Mucosa of rectum (tissue), 2 donors: Measurements from ENCODE around the gene TPPP3.
"Not testable (repeated sequence)": the region's sequence is repeated elsewhere in the genome, so short reads cannot be mapped to it uniquely, and the experiment has no call there.

Source experiments
- H3K27ac ChIP-seq, 2 donors: one replicate each; pipeline ENCODE4 v1.7.0; 2013; ENCODE audit warnings: inconsistent platforms in 2 of 2, low read depth in 2 of 2, low read length in 2 of 2
- H3K27me3 ChIP-seq, 2 donors: one replicate each; pipeline ENCODE4 v1.7.0; 2013; ENCODE audit warnings: low read length in 2 of 2; ENCODE audit not compliant: control insufficient read depth in 2 of 2, insufficient read depth in 2 of 2
- H3K36me3 ChIP-seq, 2 donors: one replicate each; pipeline ENCODE4 v1.7.0; 2013; ENCODE audit warnings: low read length in 2 of 2; ENCODE audit not compliant: control insufficient read depth in 2 of 2, insufficient read depth in 2 of 2
- H3K4me1 ChIP-seq, 2 donors: one replicate each; pipeline ENCODE4 v1.7.0; 2013; ENCODE audit warnings: low read length in 2 of 2, mild to moderate bottlenecking in 1 of 2; ENCODE audit not compliant: control insufficient read depth in 2 of 2, insufficient read depth in 2 of 2
- H3K4me3 ChIP-seq, 2 donors: one replicate each; pipeline ENCODE4 v1.7.0; 2013; ENCODE audit warnings: low read length in 2 of 2
- H3K9ac ChIP-seq, 2 donors: one replicate each; pipeline ENCODE4 v1.7.0; 2013; ENCODE audit warnings: low read length in 2 of 2, low read depth in 1 of 2, mild to moderate bottlenecking in 1 of 2
- H3K9me3 ChIP-seq, 2 donors: one replicate each; pipeline ENCODE4 v1.7.0; 2013; ENCODE audit warnings: low read length in 2 of 2; ENCODE audit not compliant: control insufficient read depth in 2 of 2
- donor health status: healthy.
- donor health status: Normal muscosa, but diverticular disease.

The TPPP3 gene

DNA sequence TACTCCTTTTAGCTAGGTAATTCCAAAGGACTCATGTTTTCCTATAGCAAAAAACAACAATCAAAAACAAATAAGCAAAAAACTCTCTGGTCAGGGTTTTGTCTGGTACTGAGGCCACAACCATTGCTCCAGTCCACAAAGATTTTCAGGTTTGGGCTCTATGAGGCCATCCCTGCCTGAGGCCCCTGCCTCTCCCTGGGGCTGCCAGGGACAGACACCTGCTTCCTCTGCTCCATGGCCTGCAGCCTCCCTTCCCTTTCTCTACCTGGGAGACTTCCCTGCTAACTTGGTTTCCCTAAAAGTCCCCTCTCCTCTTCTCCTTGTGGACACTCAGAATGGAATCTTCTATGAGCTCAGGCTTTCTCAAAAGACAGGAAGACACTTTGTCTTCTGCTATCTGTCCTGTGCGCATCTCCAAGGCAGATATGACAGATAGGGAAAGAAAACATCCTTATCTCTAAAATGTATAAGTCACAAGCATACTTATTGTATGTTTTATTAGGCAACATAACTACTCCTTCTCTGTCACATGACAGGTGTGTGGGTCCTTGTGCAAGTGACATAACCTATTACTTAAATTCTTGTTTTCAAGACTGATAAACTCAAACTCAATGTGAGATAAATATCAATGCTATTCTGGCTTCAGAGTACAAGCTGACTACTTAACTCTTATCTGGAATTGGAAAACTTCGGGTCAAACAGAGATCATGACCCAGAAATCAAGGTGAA lies 24.2 kb upstream of the TPPP3 start:
- no peak overlapping the region for H3K27ac ChIP-seq
- H3K9ac ChIP-seq: no peak overlapping the region
- no peaks in the 10 kb centered on the region for H3K36me3 ChIP-seq
- H3K27me3 ChIP-seq: no peaks in the 10 kb centered on the region
- H3K9me3 ChIP-seq: no peaks in the 10 kb centered on the region
- no peak overlapping the region for H3K4me3 ChIP-seq
- peaks cover 3 to 11% of the 10 kb centered on the region in 2 donors for H3K4me1 ChIP-seq

DNA sequence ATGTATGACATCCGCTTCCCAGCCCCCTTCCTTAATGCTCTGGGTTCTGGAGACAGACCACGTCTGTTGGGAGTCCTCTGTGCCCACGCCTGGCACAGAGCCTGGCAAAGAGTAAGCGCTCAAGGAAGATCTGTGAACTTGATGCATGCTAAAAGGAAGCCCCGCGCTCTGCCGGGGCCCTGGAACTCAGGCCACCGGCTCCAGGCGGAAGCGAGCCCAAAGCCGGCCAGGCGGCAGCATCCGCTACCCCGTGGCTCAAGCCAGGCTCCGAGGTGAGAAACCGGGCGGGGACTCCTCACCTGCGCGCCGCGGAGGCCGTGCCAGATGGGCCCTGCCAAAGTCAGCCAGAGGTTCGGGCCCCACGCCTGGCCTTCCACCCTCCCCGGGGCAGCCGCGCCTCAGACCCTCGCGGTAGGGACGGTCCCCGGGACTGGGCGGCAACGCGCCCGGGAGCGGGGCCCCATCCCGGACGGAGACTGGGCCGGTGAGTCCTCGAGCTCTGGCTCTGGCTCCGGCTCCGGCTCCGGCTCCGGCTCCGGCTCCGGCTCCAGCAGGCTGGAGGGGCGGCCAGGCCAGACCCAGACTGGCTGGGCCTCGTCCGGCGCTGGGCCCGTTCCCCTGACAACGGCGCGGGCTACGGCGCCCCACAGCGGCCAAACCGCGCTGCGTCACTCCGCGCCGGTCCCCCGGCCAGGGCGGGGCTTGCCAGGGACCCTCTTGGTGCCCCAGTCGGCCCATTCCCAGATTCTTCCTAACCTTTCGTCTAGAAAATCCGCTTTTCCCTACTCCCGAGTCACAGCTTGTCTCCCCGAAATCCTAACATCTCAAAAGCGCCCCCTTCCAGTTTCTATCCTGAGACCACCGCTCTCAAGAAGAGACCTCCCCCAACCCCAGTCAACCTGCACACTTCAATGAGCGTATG lies 22.8 kb upstream of the TPPP3 start, which contains the start of gene ZDHHC1:
ZDHHC1 (minus strand) TSS at position 606 of the 922 bp plus-strand sequence. CDS start 8,702 bp downstream, outside the sequence.
- H3K4me3 ChIP-seq: peak within 1 kb of the TSS; percentile 67 to 75
- peak within 1 kb of the TSS; percentile 70 to 81 for H3K9ac ChIP-seq
- no peaks in the 10 kb centered on the region for H3K27me3 ChIP-seq
- H3K36me3 ChIP-seq: no peaks in the 10 kb centered on the region
- peak within 1 kb of the TSS; percentile 58 to 66 for H3K27ac ChIP-seq
- no peaks in the 10 kb centered on the region for H3K9me3 ChIP-seq
- H3K4me1 ChIP-seq: peaks cover 3 to 11% of the 10 kb centered on the region in 2 donors

DNA sequence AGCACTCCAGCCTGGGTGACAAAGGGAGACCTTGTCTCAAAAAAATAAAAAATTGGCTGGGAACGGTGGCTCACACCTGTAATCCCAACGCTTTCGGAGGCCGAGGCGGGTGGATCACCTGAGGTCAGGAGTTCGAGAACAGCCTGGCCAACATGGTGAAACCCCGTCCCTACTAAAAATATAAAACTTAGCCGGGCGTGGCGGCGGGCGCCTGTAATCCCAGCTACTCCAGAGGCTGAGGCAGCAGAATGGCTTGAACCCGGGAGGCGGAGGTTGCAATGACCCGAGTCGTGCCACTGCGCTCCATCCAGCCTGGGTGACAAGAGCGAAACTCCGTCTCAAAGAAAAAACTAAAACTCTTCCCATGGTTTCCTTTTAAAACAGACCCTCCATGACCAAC lies 22.1 kb upstream of the TPPP3 start:
- peak overlapping the region; percentile 68 to 81 for H3K9ac ChIP-seq
- H3K9me3 ChIP-seq, H3K36me3 ChIP-seq, H3K27me3 ChIP-seq: not testable (repeated sequence)
- H3K27ac ChIP-seq: peak overlapping the region in 1 of 2 donors; percentile 58
- H3K4me3 ChIP-seq: peak overlapping the region; percentile 67 to 75
- H3K4me1 ChIP-seq: peaks cover 3 to 11% of the 10 kb centered on the region in 2 donors

DNA sequence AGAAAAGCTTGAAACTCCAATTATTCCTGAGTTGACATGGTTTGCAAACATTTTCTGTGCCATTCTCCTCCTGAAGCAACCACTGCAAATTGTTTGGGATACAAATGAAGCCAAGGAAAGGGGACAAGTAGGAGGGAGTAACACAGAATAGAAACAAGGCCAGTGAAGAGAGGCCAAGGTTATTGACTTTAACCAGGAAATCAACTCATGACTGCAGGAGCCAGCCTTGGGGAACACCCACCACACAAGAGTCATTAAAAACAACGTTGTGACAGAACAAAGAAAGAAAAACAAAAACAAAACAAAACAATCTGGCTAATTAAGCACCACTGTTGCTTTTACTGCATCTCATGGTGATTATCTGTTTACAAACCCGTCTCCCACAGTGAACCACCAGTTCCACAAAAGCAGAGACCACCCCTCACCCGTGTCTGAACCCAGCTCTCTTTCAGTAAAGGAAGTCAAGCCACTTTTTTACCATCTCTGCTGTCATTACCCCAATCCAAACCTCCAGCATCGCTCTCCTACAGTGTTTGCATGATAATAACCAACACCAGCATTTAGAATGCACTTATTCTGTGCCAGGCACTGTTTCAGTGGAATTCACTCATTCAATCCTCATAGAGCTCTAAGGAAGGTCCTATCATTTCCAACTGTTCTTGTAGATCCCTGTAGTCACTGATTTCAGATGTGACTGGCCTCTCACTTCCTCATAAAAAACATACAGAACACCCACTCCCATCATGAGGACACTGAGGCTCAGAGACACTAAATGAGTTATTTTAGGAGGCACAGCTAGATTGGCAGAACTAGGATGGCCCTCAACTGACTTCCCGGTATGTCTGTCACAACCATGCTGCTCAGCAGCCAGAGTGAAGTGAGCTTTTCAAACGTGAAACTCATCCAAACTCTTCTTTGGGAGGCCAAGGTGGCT lies 20.9 kb upstream of the TPPP3 start:
- peaks cover 3 to 11% of the 10 kb centered on the region in 2 donors for H3K4me1 ChIP-seq
- H3K9me3 ChIP-seq: no peaks in the 10 kb centered on the region
- H3K9ac ChIP-seq: no peak overlapping the region
- H3K27ac ChIP-seq: peak overlapping the region; percentile 6 to 55
- no peaks in the 10 kb centered on the region for H3K27me3 ChIP-seq
- no peak overlapping the region for H3K4me3 ChIP-seq
- no peaks in the 10 kb centered on the region for H3K36me3 ChIP-seq

DNA sequence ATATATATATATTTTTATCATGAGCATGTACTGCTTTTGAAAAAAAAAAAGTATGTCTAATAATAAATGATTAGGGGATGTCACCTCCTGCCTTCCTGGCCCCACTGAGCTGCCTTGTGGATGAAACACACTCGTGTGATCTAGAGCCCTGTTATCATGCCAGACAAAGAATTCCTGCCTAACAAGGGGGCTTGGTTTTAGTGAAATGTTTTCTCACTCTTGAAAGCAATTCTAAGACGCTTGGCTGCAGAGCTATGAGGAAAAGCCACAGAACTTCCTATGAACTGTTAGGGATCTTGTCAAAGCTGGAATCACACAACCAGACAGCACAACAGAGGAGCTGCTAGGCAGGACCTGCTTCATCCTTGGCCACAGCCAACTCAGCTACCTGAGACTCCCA lies 19.0 kb upstream of the TPPP3 start:
- no peak overlapping the region for H3K4me3 ChIP-seq
- H3K27me3 ChIP-seq: no peaks in the 10 kb centered on the region
- H3K36me3 ChIP-seq: no peaks in the 10 kb centered on the region
- H3K9me3 ChIP-seq: no peaks in the 10 kb centered on the region
- H3K9ac ChIP-seq: no peak overlapping the region
- H3K4me1 ChIP-seq: peaks cover 3 to 12% of the 10 kb centered on the region in 2 donors
- no peak overlapping the region for H3K27ac ChIP-seq

DNA sequence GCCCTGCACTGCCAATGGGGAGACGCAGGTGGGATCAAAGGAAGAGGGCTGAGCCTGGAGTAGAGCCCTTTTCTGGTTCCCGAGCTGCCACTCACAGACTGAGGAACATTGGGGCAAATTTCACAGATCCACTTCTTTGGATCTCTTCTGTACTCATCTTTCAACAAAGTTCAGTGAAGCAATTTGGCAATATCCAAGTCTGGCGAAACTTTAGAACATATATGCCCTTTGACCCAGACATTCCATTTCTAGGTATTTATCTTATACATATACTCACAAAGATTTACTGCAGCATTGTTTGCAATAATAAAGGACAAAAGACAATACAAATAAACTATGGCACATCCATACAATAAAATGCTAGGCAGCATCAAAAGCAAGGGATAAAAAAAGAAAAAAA lies 18.0 kb upstream of the TPPP3 start:
- Histone ChIP-seq H3K4me1 (peaks cover 0 to 14% of the 10 kb centered on the region in 2 donors), H3K9me3 (no peaks in the 10 kb centered on the region), H3K27ac (no peak overlapping the region), H3K27me3 (no peaks in the 10 kb centered on the region), H3K9ac (no peak overlapping the region), H3K4me3 (no peak overlapping the region), H3K36me3 (no peaks in the 10 kb centered on the region)

DNA sequence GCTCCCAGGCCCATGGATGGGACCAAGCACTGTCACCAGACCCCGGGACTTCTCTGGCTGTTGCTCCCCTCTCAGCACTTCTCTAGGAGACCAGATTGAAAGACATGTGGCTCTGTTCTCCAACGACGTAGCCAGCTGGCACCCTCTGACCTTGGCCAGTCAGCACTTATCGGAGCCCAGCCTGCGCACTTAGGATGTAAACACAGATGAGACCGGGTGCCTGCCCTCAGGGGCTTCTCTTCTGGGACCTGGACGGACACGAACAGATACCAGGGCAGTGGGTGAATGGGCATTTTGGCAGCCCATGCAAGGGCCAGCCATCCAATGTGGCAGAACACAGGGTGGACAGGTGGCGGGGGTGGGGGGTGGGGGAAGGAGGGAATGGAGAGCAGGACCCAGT lies 16.3 kb upstream of the TPPP3 start:
- Histone ChIP-seq H3K27me3 (no peaks in the 10 kb centered on the region), H3K36me3 (no peaks in the 10 kb centered on the region), H3K9me3 (no peaks in the 10 kb centered on the region), H3K27ac (no peak overlapping the region), H3K4me1 (peaks cover 5 to 23% of the 10 kb centered on the region in 2 donors), H3K9ac (no peak overlapping the region), H3K4me3 (no peak overlapping the region)

DNA sequence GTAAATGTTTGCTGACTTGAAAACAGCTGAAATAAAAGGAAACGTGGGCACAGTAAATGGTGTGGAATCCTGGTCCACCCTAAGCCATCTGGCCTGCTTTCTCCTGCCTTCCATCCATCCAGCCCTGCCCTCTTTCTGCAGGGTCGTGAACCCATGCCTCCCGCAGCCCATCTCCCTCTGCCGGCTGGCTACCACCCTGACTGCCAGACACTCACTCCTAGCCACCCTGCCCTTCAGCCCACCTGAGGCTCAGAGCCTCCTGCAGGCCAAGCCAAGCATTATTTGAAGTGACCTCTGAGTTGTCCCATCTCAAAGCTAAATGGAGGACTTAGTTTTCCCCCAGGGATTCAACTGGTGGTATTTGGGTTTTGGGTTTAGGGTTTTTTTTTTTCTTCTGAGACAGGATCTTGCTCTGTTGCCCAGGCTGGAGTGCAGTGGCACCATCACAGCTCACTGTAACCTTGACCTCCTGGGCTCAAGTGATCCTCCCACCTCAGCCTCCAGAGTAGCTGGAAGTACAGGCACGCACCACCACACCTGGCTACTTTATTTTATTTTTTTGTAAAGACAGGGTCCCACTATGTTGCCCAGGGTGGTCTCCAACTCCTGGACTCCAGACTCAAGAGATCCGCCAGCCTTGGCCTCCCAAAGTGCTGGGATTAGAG lies 14.6 kb upstream of the TPPP3 start:
- Histone ChIP-seq H3K27ac (no peak overlapping the region), H3K36me3 (no peaks in the 10 kb centered on the region), H3K4me1 (peaks cover 14 to 29% of the 10 kb centered on the region in 2 donors), H3K27me3 (no peaks in the 10 kb centered on the region), H3K9me3 (no peaks in the 10 kb centered on the region), H3K9ac (no peak overlapping the region), H3K4me3 (no peak overlapping the region)

DNA sequence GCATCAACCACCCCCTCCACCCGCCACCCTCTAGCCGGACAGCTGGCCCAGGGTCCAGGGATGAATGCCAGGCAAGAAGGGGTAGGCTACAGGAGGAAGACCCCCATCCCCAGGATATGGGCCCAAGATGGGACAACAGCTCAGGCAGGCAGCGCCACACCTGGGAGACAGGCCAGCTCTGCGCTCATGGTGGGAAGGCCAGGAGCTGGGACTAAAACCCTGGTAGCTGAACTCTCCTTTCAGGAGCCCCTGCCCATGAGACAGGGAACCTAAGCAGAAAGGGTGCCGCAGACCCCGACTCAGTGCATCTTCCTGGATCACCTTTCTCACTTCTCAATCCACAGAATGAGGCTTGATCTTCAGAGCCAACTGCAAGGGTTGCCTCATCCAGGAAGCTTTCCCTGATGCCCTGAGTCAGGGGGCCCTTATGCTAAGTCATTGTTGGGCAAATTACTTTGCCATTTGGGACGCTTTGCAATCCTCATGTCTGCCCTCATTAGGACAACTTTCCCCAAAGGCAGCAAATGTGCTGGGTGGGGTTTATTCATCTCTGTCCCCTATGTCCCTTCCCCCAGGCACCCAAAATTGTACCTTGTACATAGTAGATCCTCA lies 14.0 kb upstream of the TPPP3 start:
- Histone ChIP-seq H3K9ac (peak overlapping the region in 1 of 2 donors; percentile 24), H3K4me3 (no peak overlapping the region), H3K27ac (peak overlapping the region; percentile 40 to 56)

More for the DNA sequence above, 14.0 kb upstream of the TPPP3 start:
- H3K9me3 ChIP-seq: no peaks in the 10 kb centered on the region
- no peaks in the 10 kb centered on the region for H3K36me3 ChIP-seq
- H3K4me1 ChIP-seq: peaks cover 14 to 31% of the 10 kb centered on the region in 2 donors
- no peaks in the 10 kb centered on the region for H3K27me3 ChIP-seq
